ENCODE results near the gene ZNF358. TPM values are rescaled to one million over a fixed set of nuclear protein-coding genes. Genes with fewer than 3 reads are reported as not detected.

The ZNF358 gene
- total and polyA plus RNA-seq, 2 of the 13 experiments (the other 11 are each of a cell fraction or from before 2014, with no cell fraction given), result 9.1 to 37.0 TPM

- TF ChIP-seq MATR3 (CRISPR knock-in tag; IDR thresholded peaks at IDR 0.05) (no peak), ZSCAN25 (CRISPR knock-in tag; IDR thresholded peaks at IDR 0.05) (no peak), MLLT10 (CRISPR knock-in tag; IDR thresholded peaks at IDR 0.05) (no peak), ZNF775 (CRISPR knock-in tag; IDR thresholded peaks at IDR 0.05; ENCODE audit: borderline replicate concordance) (no peak), RBM22 (optimal IDR thresholded peaks at IDR 0.05; ENCODE audit: low read length) (no peak), MBD4 (IDR thresholded peaks at IDR 0.05; ENCODE audit: borderline replicate concordance, low read length) (no peak), ZNF646 (CRISPR knock-in tag; IDR thresholded peaks at IDR 0.05) (no peak), MIER2 (CRISPR knock-in tag; IDR thresholded peaks at IDR 0.05) (no peak), MTF1 (CRISPR knock-in tag; IDR thresholded peaks at IDR 0.05) (no peak), ZNF569 (CRISPR knock-in tag; IDR thresholded peaks at IDR 0.05; ENCODE audit: borderline replicate concordance) (no peak), CCDC6 (CRISPR knock-in tag; IDR thresholded peaks at IDR 0.05) (no peak), MAX (IDR thresholded peaks at IDR 0.05) (peak; percentile 91), NCOA1 (CRISPR knock-in tag; IDR thresholded peaks at IDR 0.05) (no peak), ZNF704 (CRISPR knock-in tag; IDR thresholded peaks at IDR 0.05; ENCODE audit: borderline replicate concordance) (0 out of 2 replicates have a peak, but pooled peaks have one; percentile 74), TAF15 (IDR thresholded peaks at IDR 0.05; ENCODE audit: low read depth, low read length, poor library complexity, severe bottlenecking) (no peak), SAP130 (CRISPR knock-in tag; IDR thresholded peaks at IDR 0.05; ENCODE audit: low read depth) (no peak; the same call in none of the 2 replicates), ZNF562 (CRISPR knock-in tag; IDR thresholded peaks at IDR 0.05; ENCODE audit: borderline replicate concordance) (0 out of 2 replicates have a peak, but pooled peaks have one; percentile 32), ZNF10 (CRISPR knock-in tag; IDR thresholded peaks at IDR 0.05; ENCODE audit: borderline replicate concordance, low read depth) (no peak), FOXO4 (CRISPR knock-in tag; conservative IDR thresholded peaks at IDR 0.05) (no peak), MYNN (CRISPR knock-in tag; IDR thresholded peaks at IDR 0.05; ENCODE audit: low read depth) (no peak)
Observed at GRCh38 chr19:7500811-7501450, 15.0 kb upstream of the ZNF358 start (continued).

Measured in HepG2 (cell line).